T-helper 2 cell treated with Interferon-gamma antibody and Interleukin-4, amounts not matched to agents 5 μg/mL and 100 μg/mL, for 36 hours (primary cell): ENCODE results near the gene CDK11B.
"Not testable (repeated sequence)": the region's sequence is repeated elsewhere in the genome, so short reads cannot be mapped to it uniquely, and the experiment has no call there.

Experiments
- DNase-seq: peaks from one replicate; pipeline ENCODE4 v3.0.0; 2021; ENCODE audit warnings: low spot score
- H3K27ac Mint-ChIP-seq: one replicate; pipeline ENCODE4 v1.8.0; 2021; ENCODE audit warnings: mild to moderate bottlenecking, mixed read lengths
- H3K27me3 Mint-ChIP-seq: one replicate; pipeline ENCODE4 v1.8.0; 2021; ENCODE audit warnings: low read depth, mixed read lengths
- H3K36me3 Mint-ChIP-seq: one replicate; pipeline ENCODE4 v1.8.0; 2021; ENCODE audit warnings: low read depth, mixed read lengths
- H3K4me1 Mint-ChIP-seq: one replicate; pipeline ENCODE4 v1.8.0; 2021; ENCODE audit warnings: low read depth, mixed read lengths
- H3K4me3 Mint-ChIP-seq: one replicate; pipeline ENCODE4 v1.8.0; 2022; ENCODE audit warnings: mild to moderate bottlenecking, moderate library complexity, mixed read lengths
- H3K9me3 Mint-ChIP-seq: one replicate; pipeline ENCODE4 v1.8.0; 2021; ENCODE audit warnings: mixed read lengths

The CDK11B gene

DNA sequence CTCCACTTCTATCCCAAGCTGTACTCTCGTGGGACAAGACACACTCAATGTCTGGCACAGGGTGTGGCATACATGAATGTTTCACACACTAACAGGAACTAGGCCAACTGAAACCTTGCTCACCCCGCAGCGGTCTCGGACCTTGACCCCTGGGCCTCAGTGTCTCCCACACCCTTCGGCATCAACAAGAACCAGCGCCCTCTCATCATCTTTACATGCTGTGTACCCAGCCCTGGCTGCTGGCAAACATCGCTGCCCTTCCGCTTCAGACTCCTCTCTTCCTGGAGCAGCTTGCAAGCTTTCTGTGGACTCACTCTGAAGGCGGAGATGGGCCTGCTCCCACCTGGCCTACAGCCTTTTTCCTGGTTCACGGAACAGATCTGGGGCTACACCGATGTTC lies 10.5 kb downstream of the CDK11B start:
- not testable (repeated sequence) for H3K27me3 Mint-ChIP-seq, H3K9me3 Mint-ChIP-seq, H3K4me3 Mint-ChIP-seq, H3K4me1 Mint-ChIP-seq, DNase-seq, H3K27ac Mint-ChIP-seq
- peaks cover 54% of the 10 kb centered on the region for H3K36me3 Mint-ChIP-seq

DNA sequence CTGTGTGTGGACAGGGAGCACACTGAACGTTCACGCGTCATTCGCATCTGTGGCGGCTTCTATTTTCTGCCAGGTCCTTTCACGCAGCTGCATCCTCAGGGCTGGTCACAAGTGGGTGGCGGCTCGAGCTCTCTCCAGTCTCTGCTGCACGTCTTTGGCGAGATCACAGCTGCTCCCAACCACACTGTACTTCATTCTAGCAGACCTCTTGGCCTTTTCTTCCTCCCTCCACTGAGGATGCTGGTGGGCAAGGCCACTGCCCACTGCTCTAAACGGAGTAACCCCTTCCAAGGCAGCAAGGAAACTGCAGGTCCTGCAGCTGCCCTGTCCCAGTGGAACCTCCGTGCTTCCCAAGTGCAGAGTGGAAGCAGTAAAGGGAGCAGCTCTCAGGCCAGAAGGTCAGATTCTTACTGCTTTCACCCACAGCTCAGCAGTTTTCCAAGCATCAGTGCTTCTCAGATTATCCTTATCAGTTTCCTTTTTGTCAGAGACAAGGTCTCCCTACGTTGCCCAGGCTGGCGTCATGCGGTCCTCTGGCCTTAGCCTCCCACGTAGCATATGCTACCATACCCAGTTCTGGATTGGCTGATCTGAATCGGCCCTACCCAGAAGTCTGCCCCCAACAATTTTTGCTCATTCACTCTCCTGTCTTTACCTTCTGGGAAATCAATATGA lies 11.1 kb downstream of the CDK11B start:
- not testable (repeated sequence) for H3K4me1 Mint-ChIP-seq, H3K9me3 Mint-ChIP-seq, H3K27me3 Mint-ChIP-seq, H3K27ac Mint-ChIP-seq, DNase-seq, H3K4me3 Mint-ChIP-seq
- H3K36me3 Mint-ChIP-seq, result peaks cover 52% of the 10 kb centered on the region

DNA sequence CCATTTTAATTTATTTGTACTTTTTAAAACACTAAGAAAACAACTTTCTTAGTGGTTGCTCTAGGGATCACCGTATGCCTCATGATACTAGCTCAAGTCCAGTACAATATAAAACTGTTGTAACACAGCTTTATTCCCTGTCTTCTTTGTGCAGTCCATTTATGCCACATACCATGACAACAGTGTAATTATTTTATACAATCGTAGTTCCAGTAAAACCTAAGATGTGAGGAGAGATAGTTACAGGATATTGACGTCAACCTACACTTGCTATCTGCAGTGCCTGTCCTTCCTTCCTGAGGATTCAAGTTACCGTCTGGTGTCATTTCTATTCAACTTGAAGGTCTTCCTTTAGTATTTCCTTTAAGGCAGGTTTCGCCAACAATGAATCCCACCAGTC lies 12.5 kb downstream of the CDK11B start:
- H3K4me3 Mint-ChIP-seq, DNase-seq, H3K27me3 Mint-ChIP-seq, H3K9me3 Mint-ChIP-seq, H3K4me1 Mint-ChIP-seq, H3K27ac Mint-ChIP-seq: not testable (repeated sequence)
- H3K36me3 Mint-ChIP-seq, result peaks cover 39% of the 10 kb centered on the region

GRCh38 chr1:1640711-1641461 lies 17.9 kb downstream of the CDK11B start:
- not testable (repeated sequence) for H3K9me3 Mint-ChIP-seq, DNase-seq, H3K4me1 Mint-ChIP-seq, H3K4me3 Mint-ChIP-seq, H3K27me3 Mint-ChIP-seq, H3K36me3 Mint-ChIP-seq, H3K27ac Mint-ChIP-seq

DNA sequence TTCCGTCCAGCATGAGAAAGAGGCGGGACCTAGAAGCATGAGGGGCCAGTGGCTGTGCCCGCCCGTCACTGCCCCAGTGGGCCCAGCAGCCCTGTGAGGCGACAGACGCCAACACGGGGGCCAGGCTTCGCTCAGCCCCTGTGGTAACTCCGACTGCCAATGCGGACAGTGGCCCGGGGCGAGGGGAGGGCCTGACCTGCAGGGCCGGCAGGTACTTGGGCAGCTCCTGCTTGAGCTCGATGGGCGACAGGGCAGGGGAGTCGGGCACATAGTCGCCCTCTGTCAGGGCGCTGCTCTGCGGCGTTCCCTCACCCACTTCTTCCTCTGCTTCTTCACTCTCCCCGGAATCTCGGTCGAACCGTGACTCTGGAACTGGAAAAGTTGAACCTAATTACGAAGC lies 18.7 kb downstream of the CDK11B start:
- not testable (repeated sequence) for H3K9me3 Mint-ChIP-seq, H3K27ac Mint-ChIP-seq, H3K4me3 Mint-ChIP-seq, H3K27me3 Mint-ChIP-seq, DNase-seq, H3K4me1 Mint-ChIP-seq, H3K36me3 Mint-ChIP-seq

GRCh38 chr1:1639368-1639767 lies 19.4 kb downstream of the CDK11B start:
- DNase-seq, H3K4me1 Mint-ChIP-seq, H3K27me3 Mint-ChIP-seq, H3K27ac Mint-ChIP-seq, H3K9me3 Mint-ChIP-seq, H3K4me3 Mint-ChIP-seq, H3K36me3 Mint-ChIP-seq: not testable (repeated sequence)

GRCh38 chr1:1638528-1638927 lies 20.3 kb downstream of the CDK11B start:
- not testable (repeated sequence) for H3K36me3 Mint-ChIP-seq, H3K9me3 Mint-ChIP-seq, DNase-seq, H3K27ac Mint-ChIP-seq, H3K27me3 Mint-ChIP-seq, H3K4me1 Mint-ChIP-seq, H3K4me3 Mint-ChIP-seq

- H3K4me3 Mint-ChIP-seq, H3K4me1 Mint-ChIP-seq, DNase-seq, H3K36me3 Mint-ChIP-seq, H3K9me3 Mint-ChIP-seq, H3K27me3 Mint-ChIP-seq, H3K27ac Mint-ChIP-seq: not testable (repeated sequence)
These were observed 21.3 kb downstream of the CDK11B start for GRCh38 chr1:1637479-1637875.

DNA sequence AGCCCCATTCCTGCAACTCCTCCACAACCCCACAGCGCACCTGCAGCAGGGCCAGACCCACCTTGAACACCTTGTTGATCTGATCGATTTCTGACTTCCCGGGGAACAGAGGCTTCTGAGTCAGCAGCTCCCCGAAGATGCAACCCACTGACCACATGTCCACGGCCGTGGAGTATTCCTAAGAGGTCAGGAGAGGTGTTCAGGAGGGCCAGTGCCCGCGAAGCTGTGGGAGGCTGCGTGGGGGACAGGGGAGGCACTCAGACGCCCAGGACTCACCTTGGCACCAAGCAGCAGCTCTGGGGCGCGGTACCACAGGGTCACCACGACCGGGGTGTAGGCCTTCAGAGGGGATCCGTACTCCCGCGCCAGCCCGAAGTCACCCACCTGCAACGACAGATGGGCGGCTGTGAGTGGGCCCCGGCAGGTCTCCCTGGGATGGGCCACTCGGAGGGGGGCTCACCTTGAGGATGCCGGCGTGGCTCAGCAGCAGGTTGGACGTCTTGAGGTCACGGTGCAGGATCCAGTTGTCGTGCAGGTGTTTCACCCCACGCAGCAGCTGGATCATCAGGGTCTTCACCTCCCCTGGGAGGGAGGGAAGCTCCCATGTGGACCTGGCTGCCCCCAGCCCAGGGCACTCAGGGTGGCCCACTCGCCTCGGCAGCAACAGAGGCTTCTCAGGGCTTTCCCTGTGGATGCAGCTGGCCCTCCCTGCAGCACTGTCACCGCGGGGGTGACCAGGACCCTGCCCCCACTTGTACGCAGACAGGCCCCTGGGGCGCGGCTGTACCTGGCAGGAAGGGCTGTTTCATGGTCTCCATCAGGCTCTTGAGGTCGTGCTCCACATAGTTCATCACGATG lies 22.0 kb downstream of the CDK11B start:
- H3K4me3 Mint-ChIP-seq, DNase-seq, H3K4me1 Mint-ChIP-seq, H3K36me3 Mint-ChIP-seq, H3K27me3 Mint-ChIP-seq, H3K9me3 Mint-ChIP-seq, H3K27ac Mint-ChIP-seq: not testable (repeated sequence)

DNA sequence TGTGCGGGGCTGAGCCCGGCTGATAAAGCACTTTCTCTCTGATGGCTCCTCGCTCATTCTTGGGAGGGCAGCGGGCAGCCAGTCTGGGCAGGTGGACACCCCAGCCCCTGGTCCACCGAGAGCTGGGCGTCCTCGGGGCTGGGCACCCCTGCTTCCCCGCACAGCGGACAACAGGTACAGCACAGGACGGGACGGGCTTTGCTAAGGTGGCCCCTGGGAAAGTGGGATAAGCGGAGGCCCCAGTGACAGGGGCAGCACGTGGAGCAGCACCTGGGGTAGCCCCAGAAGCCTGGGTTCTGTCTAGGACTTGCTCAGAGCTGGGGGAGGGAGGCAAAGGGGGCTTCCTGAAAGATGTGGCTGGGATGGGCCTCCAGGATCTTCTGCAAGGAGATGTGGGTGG lies 24.2 kb downstream of the CDK11B start:
- not testable (repeated sequence) for DNase-seq, H3K9me3 Mint-ChIP-seq, H3K4me1 Mint-ChIP-seq, H3K27me3 Mint-ChIP-seq, H3K4me3 Mint-ChIP-seq, H3K27ac Mint-ChIP-seq, H3K36me3 Mint-ChIP-seq

DNA sequence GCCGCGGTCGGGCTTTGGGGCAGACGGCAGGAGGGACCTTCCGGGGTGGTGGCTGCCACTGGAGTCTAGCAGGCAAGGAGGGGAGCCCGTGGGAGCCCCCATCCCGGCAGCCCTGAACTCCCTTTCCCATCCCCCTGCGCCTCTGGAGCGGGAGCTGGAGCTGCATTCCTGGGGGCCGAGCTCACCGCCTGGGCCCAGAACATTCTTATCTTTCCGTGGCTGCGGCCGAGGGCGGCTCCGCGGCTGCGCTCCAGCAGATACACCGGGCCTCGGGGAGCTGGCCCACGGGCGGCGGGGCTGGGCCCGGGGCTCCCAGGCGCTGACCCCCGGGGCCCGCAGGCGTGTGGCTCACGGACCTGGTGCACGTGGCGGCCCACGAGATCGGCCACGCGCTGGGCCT lies 25.4 kb downstream of the CDK11B start:
- not testable (repeated sequence) for H3K27me3 Mint-ChIP-seq, DNase-seq, H3K4me3 Mint-ChIP-seq

DNA sequence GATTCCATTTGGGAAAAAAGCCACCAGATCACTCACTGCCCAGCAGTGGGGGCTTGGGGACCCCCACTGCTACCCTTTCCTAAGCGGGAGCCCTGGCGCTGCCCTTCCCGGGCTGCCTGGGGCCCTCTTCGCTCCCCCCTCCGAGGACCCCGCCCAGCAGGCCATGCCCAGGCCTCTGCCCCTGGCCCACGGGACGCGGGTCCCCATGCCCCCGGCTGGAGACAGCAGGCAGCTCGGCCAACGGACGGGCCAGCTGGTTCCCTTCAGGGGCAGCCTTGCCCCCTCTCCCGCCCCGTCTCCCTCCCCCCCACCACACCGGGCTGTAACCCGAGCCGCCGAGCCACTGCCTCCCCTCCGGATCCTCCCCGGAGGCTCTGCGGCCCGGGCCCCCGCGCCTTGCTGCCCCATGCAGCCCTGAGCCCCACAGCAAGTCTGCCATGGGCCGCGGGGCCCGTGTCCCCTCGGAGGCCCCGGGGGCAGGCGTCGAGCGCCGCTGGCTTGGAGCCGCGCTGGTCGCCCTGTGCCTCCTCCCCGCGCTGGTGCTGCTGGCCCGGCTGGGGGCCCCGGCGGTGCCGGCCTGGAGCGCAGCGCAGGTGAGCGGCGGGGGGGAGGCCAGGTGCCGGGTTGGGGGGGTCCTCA lies 26.9 kb downstream of the CDK11B start, which contains the start of gene MMP23B:
Gene MMP23B, plus strand, starts transcription at position 392 of the 639 bp plus-strand sequence. Its CDS starts 46 bp downstream, at position 438.
- no peak for DNase-seq
- peak within 1 kb of the TSS; percentile 68 for H3K27ac Mint-ChIP-seq
- H3K4me3 Mint-ChIP-seq, result no peak within 1 kb of the TSS
- no peaks in the 10 kb centered on the region for H3K9me3 Mint-ChIP-seq
- H3K27me3 Mint-ChIP-seq, result peaks cover 4% of the 10 kb centered on the region
- H3K36me3 Mint-ChIP-seq, result peaks cover 2% of the 10 kb centered on the region
- peaks cover 2% of the 10 kb centered on the region for H3K4me1 Mint-ChIP-seq

More for the DNA sequence above, 25.4 kb downstream of the CDK11B start:
- H3K9me3 Mint-ChIP-seq, H3K27ac Mint-ChIP-seq, H3K4me1 Mint-ChIP-seq, H3K36me3 Mint-ChIP-seq: not testable (repeated sequence)

DNA sequence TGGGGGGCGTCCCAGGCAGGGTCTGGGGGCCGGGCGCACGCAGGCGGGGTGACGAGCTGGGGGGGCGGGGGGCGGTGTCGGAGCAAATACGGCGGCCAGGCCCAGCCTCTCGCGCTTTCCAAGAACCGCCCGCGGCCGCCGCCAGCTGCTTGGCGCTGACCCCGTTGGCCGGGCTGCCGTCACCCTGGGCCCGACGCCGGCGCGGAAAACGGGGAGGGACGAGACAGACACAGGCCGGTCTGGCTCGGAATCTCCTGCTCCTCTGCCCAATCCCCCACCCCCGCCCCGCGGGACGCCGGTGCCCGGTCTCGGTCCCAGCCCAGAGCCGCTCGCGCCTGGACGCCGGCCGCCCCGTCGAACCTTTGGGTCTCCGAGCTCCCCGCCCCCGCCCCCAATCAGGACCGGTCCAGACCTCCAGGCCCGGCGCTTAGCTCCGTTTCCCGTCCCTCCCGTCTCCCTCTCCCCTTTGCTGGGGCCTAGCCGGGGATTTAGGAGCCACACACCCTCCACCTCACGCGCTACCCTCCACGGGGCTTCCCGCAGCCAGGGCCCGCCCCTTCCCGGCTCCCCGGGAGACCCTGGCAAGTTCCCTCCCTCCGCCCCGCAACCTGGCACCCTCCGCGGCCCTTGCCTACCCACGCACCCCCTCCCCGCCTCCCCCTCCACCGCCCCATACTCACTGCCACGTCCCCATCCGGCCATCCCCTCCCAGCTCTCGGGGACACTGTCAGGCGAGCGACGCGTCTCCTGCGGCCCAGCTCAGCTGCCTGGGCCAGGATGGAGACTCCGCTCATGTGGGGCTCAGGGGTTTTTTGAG lies 27.6 kb downstream of the CDK11B start:
- peaks cover 4% of the 10 kb centered on the region for H3K27me3 Mint-ChIP-seq
- H3K9me3 Mint-ChIP-seq, result no peaks in the 10 kb centered on the region
- H3K27ac Mint-ChIP-seq, result peak overlapping the region; percentile 68
- H3K4me3 Mint-ChIP-seq, result no peak overlapping the region
- no peak for DNase-seq
- H3K4me1 Mint-ChIP-seq, result peaks cover 2% of the 10 kb centered on the region
- H3K36me3 Mint-ChIP-seq, result peaks cover 2% of the 10 kb centered on the region
